ENCODE results near the gene CCDC88A.
"Not testable (repeated sequence)": the region's sequence is repeated elsewhere in the genome, so short reads cannot be mapped to it uniquely, and the experiment has no call there.

Gene CCDC88A

GRCh38 chr2:55385516-55385915 is 34.1 kb downstream of the CCDC88A start:
- not testable (repeated sequence) for DNase-seq (ENCODE audit: low read depth)

GRCh38 chr2:55384786-55385185 is 34.9 kb downstream of the CCDC88A start:
- peak; percentile 65 for DNase-seq (ENCODE audit: low read depth)

- no peak for DNase-seq (ENCODE audit: low read depth)
These were observed 48.3 kb downstream of the CCDC88A start for GRCh38 chr2:55371376-55371775.

GRCh38 chr2:55370208-55370607 is 49.4 kb downstream of the CCDC88A start:
- DNase-seq (ENCODE audit: low read depth) = no peak

- no peak for DNase-seq (ENCODE audit: low read depth)
These were observed 54.4 kb downstream of the CCDC88A start for GRCh38 chr2:55365303-55365702.

GRCh38 chr2:55364189-55365055 is 55.2 kb downstream of the CCDC88A start:
- peak; percentile 92 for DNase-seq (ENCODE audit: low read depth)

GRCh38 chr2:55363636-55364035 is 56.0 kb downstream of the CCDC88A start:
- DNase-seq (ENCODE audit: low read depth) = no peak

- no peak for DNase-seq (ENCODE audit: low read depth)
These were observed 58.0 kb downstream of the CCDC88A start for GRCh38 chr2:55361465-55362189.

- DNase-seq (ENCODE audit: low read depth) = no peak
These were observed 61.2 kb downstream of the CCDC88A start for GRCh38 chr2:55358451-55358850.

- peak; percentile 37 for DNase-seq (ENCODE audit: low read depth)
These were observed 61.7 kb downstream of the CCDC88A start for GRCh38 chr2:55357927-55358326.

- no peak for DNase-seq (ENCODE audit: low read depth)
These were observed 62.5 kb downstream of the CCDC88A start for GRCh38 chr2:55357164-55357563.

GRCh38 chr2:55356136-55356535 is 63.5 kb downstream of the CCDC88A start:
- DNase-seq (ENCODE audit: low read depth) = not testable (repeated sequence)

- no peak for DNase-seq (ENCODE audit: low read depth)
These were observed 64.2 kb downstream of the CCDC88A start for GRCh38 chr2:55355451-55355850.

GRCh38 chr2:55351672-55352071 is 68.0 kb downstream of the CCDC88A start:
- DNase-seq (ENCODE audit: low read depth) = no peak

- DNase-seq (ENCODE audit: low read depth) = no peak
These were observed 74.6 kb downstream of the CCDC88A start for GRCh38 chr2:55345064-55345463.

GRCh38 chr2:55338268-55338667 is 81.4 kb downstream of the CCDC88A start:
- DNase-seq (ENCODE audit: low read depth) = peak; percentile 69

- DNase-seq (ENCODE audit: low read depth) = no peak
These were observed 84.9 kb downstream of the CCDC88A start for GRCh38 chr2:55334728-55335127.

GRCh38 chr2:55330541-55331297 is 88.9 kb downstream of the CCDC88A start:
- DNase-seq (ENCODE audit: low read depth) = no peak

- DNase-seq (ENCODE audit: low read depth) = peak; percentile 3
These were observed 92.0 kb downstream of the CCDC88A start for GRCh38 chr2:55327470-55328230.

- DNase-seq (ENCODE audit: low read depth) = peak; percentile 72
These were observed 104.7 kb downstream of the CCDC88A start for GRCh38 chr2:55314985-55315384.

- peak; percentile 66 for DNase-seq (ENCODE audit: low read depth)
These were observed 108.2 kb downstream of the CCDC88A start for GRCh38 chr2:55311444-55311870.

GRCh38 chr2:55309446-55309845 is 110.2 kb downstream of the CCDC88A start:
- DNase-seq (ENCODE audit: low read depth) = peak; percentile 63
